OCI-LY7 (cell line): ENCODE measurements around the gene FAM151A. TPM values are rescaled to one million over a fixed set of nuclear protein-coding genes. Genes with fewer than 3 reads are reported as not detected.

Experiments
- BruUV-seq: library from RNA; stranded (reverse); fragments of 400-500 nt; replicated peaks from 2 replicates; lab custom pipeline; 2021; lab: Mats Ljungman, UMichigan
- CTCF ChIA-PET: fragments of 300-600 bp; sonication (Branson Sonifier 250); formaldehyde crosslinking; loops from one replicate; lab custom pipeline; 2022; ENCODE audit warnings: antibody characterized with exemption; ENCODE audit not compliant: unreplicated experiment; lab: Charles Lee
- POLR2A ChIA-PET: fragments of 300-600 bp; sonication (Branson Sonifier 250); formaldehyde crosslinking; loops from one replicate; lab custom pipeline; 2022; ENCODE audit warnings: antibody characterized with exemption; lab: Charles Lee
- DNase-seq: peaks from one replicate; pipeline ENCODE4 v3.0.0-alpha.2; 2015; ENCODE audit warnings: low spot score
- H2AFZ ChIP-seq: fragments of 200-600 bp; sonication (generic), shearing (Covaris generic); 2 replicates; pipeline ENCODE4 v1.6.1; 2014; ENCODE audit warnings: mild to moderate bottlenecking, antibody characterized with exemption, low read length, moderate library complexity
- H3K27ac ChIP-seq: fragments of 200-600 bp; sonication (generic); 2 replicates; pipeline ENCODE4 v1.5.1; 2014; ENCODE audit warnings: mixed run types, low read depth, mild to moderate bottlenecking, moderate library complexity, low read length, inconsistent platforms; ENCODE audit not compliant: poor library complexity, severe bottlenecking
- H3K36me3 ChIP-seq: fragments of 200-600 bp; sonication (generic); 2 replicates; pipeline ENCODE4 v1.6.1; 2014; ENCODE audit warnings: mild to moderate bottlenecking, antibody characterized with exemption, low read length, moderate library complexity, mixed read lengths; ENCODE audit not compliant: insufficient read depth
- H3K4me1 ChIP-seq: fragments of 200-600 bp; sonication (generic); 2 replicates; pipeline ENCODE4 v1.5.1; 2014; ENCODE audit warnings: mild to moderate bottlenecking, low read length; ENCODE audit not compliant: insufficient read depth, poor library complexity, severe bottlenecking
- H3K4me2 ChIP-seq: fragments of 200-600 bp; sonication (generic); 2 replicates; pipeline ENCODE4 v1.6.1; 2014; ENCODE audit warnings: mild to moderate bottlenecking, low read length
- H3K4me3 ChIP-seq: fragments of 200-600 bp; sonication (generic); 2 replicates; pipeline ENCODE4 v1.5.1; 2014; ENCODE audit warnings: mild to moderate bottlenecking, low read depth, low read length; ENCODE audit not compliant: poor library complexity, severe bottlenecking
- H3K79me2 ChIP-seq: fragments of 200-600 bp; sonication (generic); 2 replicates; pipeline ENCODE4 v1.6.1; 2016; ENCODE audit warnings: low read depth, mild to moderate bottlenecking, low read length, moderate library complexity, mixed read lengths; ENCODE audit not compliant: insufficient read depth
- H3K9me2 ChIP-seq: fragments of 200-600 bp; sonication (generic); 2 replicates; pipeline ENCODE4 v1.6.1; 2016; ENCODE audit warnings: mild to moderate bottlenecking, low read length, mixed read lengths; ENCODE audit not compliant: insufficient read depth
- H3K9me3 ChIP-seq: fragments of 200-600 bp; sonication (generic); 2 replicates; pipeline ENCODE4 v1.6.1; 2014; ENCODE audit warnings: mild to moderate bottlenecking, mixed run types, low read length, mixed read lengths
- H4K20me1 ChIP-seq: fragments of 200-600 bp; sonication (generic); 2 replicates; pipeline ENCODE4 v1.6.1; 2014; ENCODE audit warnings: mild to moderate bottlenecking, antibody characterized with exemption, low read length, moderate library complexity, mixed read lengths; ENCODE audit not compliant: insufficient read depth
- EZH2phosphoT487 ChIP-seq: fragments of 200-600 bp; sonication (generic); IDR thresholded peaks from 2 replicates; pipeline ENCODE4 v1.6.1; 2018; ENCODE audit warnings: low read depth, borderline replicate concordance, mild to moderate bottlenecking, mixed run types, antibody characterized with exemption, low read length, moderate library complexity, mixed read lengths
- intact Hi-C: fragments of 100-400 bp; cut with micrococcal nuclease; formaldehyde crosslinking; loops from one replicate; pipeline ENCODE4 v1.10.0; 2022; ENCODE audit not compliant: unreplicated experiment
- total RNA-seq, 2 experiments: library from RNA; depleted of rRNA in 1 of 2; stranded (reverse); fragments of >200 nt in 1 of 2; shearing (Covaris generic) in 1 of 2; gene quantifications; 2 replicates each; pipeline ENCODE4 v1.2.3, GENCODE V29; 2014 to 2022
- TF ChIP-seq, protein P1 (sequence below): fragments of 200-600 bp; sonication (generic); conservative IDR thresholded peaks from 2 replicates; pipeline ENCODE4 v1.5.1; 2014; ENCODE audit warnings: mild to moderate bottlenecking, antibody characterized with exemption, low read length, moderate library complexity, mixed read lengths

Gene FAM151A
- total RNA-seq, 2 experiments from 2014 or later = not detected

DNA sequence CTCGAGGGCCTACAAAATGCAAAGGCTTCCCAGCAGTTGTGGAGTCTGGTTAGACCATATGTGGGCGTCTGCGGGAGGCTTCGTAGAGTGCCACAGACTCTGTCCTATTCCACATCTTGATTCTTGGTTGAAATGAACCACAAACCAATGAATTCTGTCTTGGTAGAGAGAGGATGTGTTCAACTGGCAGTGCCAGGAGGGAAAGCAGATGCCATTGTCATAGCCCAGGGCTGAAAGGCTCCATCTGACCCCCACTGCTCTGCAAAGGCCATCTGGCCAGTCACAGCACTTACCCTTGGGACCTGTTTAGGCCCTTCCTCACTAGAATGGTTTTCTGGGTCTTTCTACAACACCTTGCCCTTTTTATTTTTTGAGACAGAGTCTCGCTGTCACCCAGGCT lies 53.2 kb downstream of the FAM151A start:
- Histone ChIP-seq H3K4me2 (no peak overlapping the region), H3K79me2 (no peaks in the 10 kb centered on the region), H3K9me3 (no peaks in the 10 kb centered on the region), H4K20me1 (no peaks in the 10 kb centered on the region), H3K36me3 (no peaks in the 10 kb centered on the region), H3K27ac (no peak overlapping the region), H3K4me3 (no peak overlapping the region), H2AFZ (no peak overlapping the region), H3K4me1 (peaks cover 9% of the 10 kb centered on the region), H3K9me2 (no peaks in the 10 kb centered on the region)
- ChIA-PET POLR2A (no interaction called here), CTCF (no interaction called here)
- DNase-seq = no peak
- BruUV-seq = no TSS peak
- TF ChIP-seq, protein P1, sequence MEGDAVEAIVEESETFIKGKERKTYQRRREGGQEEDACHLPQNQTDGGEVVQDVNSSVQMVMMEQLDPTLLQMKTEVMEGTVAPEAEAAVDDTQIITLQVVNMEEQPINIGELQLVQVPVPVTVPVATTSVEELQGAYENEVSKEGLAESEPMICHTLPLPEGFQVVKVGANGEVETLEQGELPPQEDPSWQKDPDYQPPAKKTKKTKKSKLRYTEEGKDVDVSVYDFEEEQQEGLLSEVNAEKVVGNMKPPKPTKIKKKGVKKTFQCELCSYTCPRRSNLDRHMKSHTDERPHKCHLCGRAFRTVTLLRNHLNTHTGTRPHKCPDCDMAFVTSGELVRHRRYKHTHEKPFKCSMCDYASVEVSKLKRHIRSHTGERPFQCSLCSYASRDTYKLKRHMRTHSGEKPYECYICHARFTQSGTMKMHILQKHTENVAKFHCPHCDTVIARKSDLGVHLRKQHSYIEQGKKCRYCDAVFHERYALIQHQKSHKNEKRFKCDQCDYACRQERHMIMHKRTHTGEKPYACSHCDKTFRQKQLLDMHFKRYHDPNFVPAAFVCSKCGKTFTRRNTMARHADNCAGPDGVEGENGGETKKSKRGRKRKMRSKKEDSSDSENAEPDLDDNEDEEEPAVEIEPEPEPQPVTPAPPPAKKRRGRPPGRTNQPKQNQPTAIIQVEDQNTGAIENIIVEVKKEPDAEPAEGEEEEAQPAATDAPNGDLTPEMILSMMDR = no peak
- no peak for TF ChIP-seq EZH2phosphoT487
- intact Hi-C loops = no loop called here

DNA sequence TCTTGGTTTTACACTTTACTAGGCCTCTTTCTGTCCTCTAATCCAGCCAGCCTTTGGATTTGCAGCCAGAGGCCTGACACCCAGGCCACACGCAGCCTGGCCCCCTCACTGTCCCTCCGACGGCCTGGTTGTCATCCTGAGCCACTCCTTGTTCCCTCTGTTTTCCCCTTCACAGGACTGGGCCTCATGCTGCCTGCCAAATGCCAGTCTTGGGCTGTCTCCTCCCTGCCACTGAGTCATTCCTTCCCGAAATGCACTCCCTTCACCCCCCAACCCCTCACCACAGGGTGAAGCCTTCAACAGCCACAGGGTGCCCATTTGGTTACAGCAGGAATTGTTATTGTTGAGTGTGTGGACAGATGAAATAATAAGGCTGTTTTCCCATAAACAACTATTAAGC lies 54.0 kb downstream of the FAM151A start:
- POLR2A ChIA-PET = no interaction called here

DNA sequence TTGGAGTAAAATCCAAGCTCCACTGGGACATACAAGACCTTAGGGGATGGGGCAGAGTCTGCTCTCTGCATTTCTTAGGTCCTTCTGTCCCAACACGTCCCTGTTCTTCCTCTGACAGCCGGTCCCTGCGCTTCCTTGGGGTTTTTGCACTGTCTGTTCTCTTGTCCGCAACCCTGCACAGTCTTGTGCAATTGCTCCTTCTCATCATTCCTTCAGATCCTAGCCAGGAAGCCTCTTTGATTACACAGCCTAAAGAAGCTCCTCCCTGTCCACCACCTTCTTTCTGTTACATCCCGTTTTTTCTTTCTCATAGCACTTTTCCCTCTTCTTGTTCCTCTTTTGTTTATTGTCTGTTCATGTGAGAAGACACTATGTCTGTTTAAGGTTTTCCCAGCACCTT lies 55.4 kb downstream of the FAM151A start:
- Histone ChIP-seq H3K36me3 (no peaks in the 10 kb centered on the region), H3K9me2 (no peaks in the 10 kb centered on the region), H3K27ac (no peak overlapping the region), H4K20me1 (no peaks in the 10 kb centered on the region), H3K4me3 (no peak overlapping the region), H3K79me2 (no peaks in the 10 kb centered on the region), H3K9me3 (no peaks in the 10 kb centered on the region), H3K4me1 (peaks cover 9% of the 10 kb centered on the region), H3K4me2 (no peak overlapping the region), H2AFZ (no peak overlapping the region)
- no TSS peak for BruUV-seq
- ChIA-PET CTCF (no interaction called here), POLR2A (no interaction called here)
- intact Hi-C loops = no loop called here
- TF ChIP-seq, protein P1 = no peak
- TF ChIP-seq EZH2phosphoT487 = no peak
- no peak for DNase-seq

More for the DNA sequence above, 54.0 kb downstream of the FAM151A start:
- intact Hi-C loops = no loop called here
- no peak overlapping the region for H3K4me3 ChIP-seq
- peaks cover 9% of the 10 kb centered on the region for H3K4me1 ChIP-seq
- H3K9me2 ChIP-seq = no peaks in the 10 kb centered on the region
- H4K20me1 ChIP-seq = no peaks in the 10 kb centered on the region
- no peaks in the 10 kb centered on the region for H3K36me3 ChIP-seq
- TF ChIP-seq, protein P1 = no peak
- TF ChIP-seq EZH2phosphoT487 = no peak
- H3K9me3 ChIP-seq = no peaks in the 10 kb centered on the region
- no TSS peak for BruUV-seq
- no peak overlapping the region for H3K4me2 ChIP-seq
- CTCF ChIA-PET = no interaction called here
- no peak overlapping the region for H3K27ac ChIP-seq
- no peaks in the 10 kb centered on the region for H3K79me2 ChIP-seq
- no peak overlapping the region for H2AFZ ChIP-seq
- DNase-seq = no peak
